ENCODE results near the gene DAPK2. TPM values are rescaled to one million over a fixed set of nuclear protein-coding genes. Genes with fewer than 3 reads are reported as not detected.

Gene DAPK2
- total and polyA plus RNA-seq, 2 of the 13 experiments (the other 11 are each of a cell fraction or from before 2014, with no cell fraction given) = 0.33 to 0.63 TPM

- TF ChIP-seq ZXDC (CRISPR knock-in tag; IDR thresholded peaks at IDR 0.05) (no peak), USF2 (IDR thresholded peaks at IDR 0.05; ENCODE audit: low read depth, low read length) (peak; percentile 56), USF2 (CRISPR knock-in tag; IDR thresholded peaks at IDR 0.05; ENCODE audit: borderline replicate concordance) (peak; percentile 84; the same call in 1 of the 2 replicates), RFX5 (IDR thresholded peaks at IDR 0.05; ENCODE audit: low read depth, low read length) (no peak), HNRNPUL1 (IDR thresholded peaks at IDR 0.05; ENCODE audit: low read depth, low read length) (no peak), ZNF598 (CRISPR knock-in tag; IDR thresholded peaks at IDR 0.05; ENCODE audit: borderline replicate concordance) (no peak), ZBTB37 (CRISPR knock-in tag; IDR thresholded peaks at IDR 0.05) (no peak), JUN (CRISPR knock-in tag; IDR thresholded peaks at IDR 0.05) (no peak), KDM1A (CRISPR knock-in tag; IDR thresholded peaks at IDR 0.05) (no peak), GABPB1 (CRISPR knock-in tag; IDR thresholded peaks at IDR 0.05) (no peak), NFAT5 (CRISPR knock-in tag; IDR thresholded peaks at IDR 0.05) (no peak)
Observed at GRCh38 chr15:64092864-64093626, 46.8 kb upstream of the DAPK2 start (continued).

Data from HepG2 (cell line).